SK-N-SH treated with all-trans-retinoic acid at 6 μM for 48 hours (cell line): ENCODE results near the gene TAMALIN.

Experiments used
- ATAC-seq: fragments of 200-7000 bp; cut with Tn5 transposase; 3 replicates; pipeline ENCODE4 v1.9.1; 2020; ENCODE audit warnings: mild to moderate bottlenecking, moderate library complexity
- ARNTL ChIP-seq: fragments of 450-650 bp; formaldehyde crosslinking; IDR thresholded peaks from 2 replicates; pipeline ENCODE4 v1.5.0; 2020; ENCODE audit warnings: low read depth, mild to moderate bottlenecking, moderate library complexity, borderline replicate concordance
- BACH2 ChIP-seq: fragments of 250-450 bp; sonication (Bioruptor Pico); IDR thresholded peaks from 2 replicates; pipeline ENCODE4 v1.9.0; 2021; ENCODE audit warnings: mild to moderate bottlenecking, borderline replicate concordance
- CSDC2 ChIP-seq: fragments of 250-450 bp; sonication (Bioruptor Pico); IDR thresholded peaks from 2 replicates; pipeline ENCODE4 v1.5.0; 2020; ENCODE audit warnings: mild to moderate bottlenecking, moderate library complexity
- GLIS3 ChIP-seq: fragments of 250-450 bp; sonication (Bioruptor Pico); IDR thresholded peaks from 2 replicates; pipeline ENCODE4 v1.5.0; 2020; ENCODE audit warnings: mild to moderate bottlenecking, moderate library complexity
- ISL1 ChIP-seq: fragments of 250-450 bp; sonication (Bioruptor Pico); IDR thresholded peaks from 2 replicates; pipeline ENCODE4 v2.1.2; 2022; ENCODE audit warnings: mild to moderate bottlenecking, moderate library complexity
- OSR1 ChIP-seq: fragments of 250-450 bp; sonication (Bioruptor Pico); IDR thresholded peaks from 2 replicates; pipeline ENCODE4 v1.8.0; 2022; ENCODE audit warnings: moderate library complexity, mild to moderate bottlenecking, inconsistent platforms
- PPARA ChIP-seq: fragments of 250-450 bp; sonication (Bioruptor Pico); IDR thresholded peaks from 2 replicates; pipeline ENCODE4 v1.5.0; 2020; ENCODE audit warnings: mild to moderate bottlenecking, borderline replicate concordance
- RARB ChIP-seq: fragments of 250-450 bp; sonication (Bioruptor Pico); IDR thresholded peaks from 2 replicates; pipeline ENCODE4 v1.8.0; 2021; ENCODE audit warnings: mild to moderate bottlenecking, moderate library complexity
- TCF4 ChIP-seq: fragments of 250-450 bp; sonication (Bioruptor Pico); IDR thresholded peaks from 2 replicates; pipeline ENCODE4 v1.8.0; 2021; ENCODE audit warnings: mild to moderate bottlenecking, moderate library complexity, borderline replicate concordance
- ZFP3 ChIP-seq: fragments of 250-450 bp; sonication (Bioruptor Pico); IDR thresholded peaks from 2 replicates; pipeline ENCODE4 v1.5.0; 2020; ENCODE audit warnings: mild to moderate bottlenecking, moderate library complexity
- ZFP30 ChIP-seq: fragments of 450-650 bp; formaldehyde crosslinking; IDR thresholded peaks from 2 replicates; pipeline ENCODE4 v1.5.0; 2022; ENCODE audit warnings: mild to moderate bottlenecking, moderate library complexity
- ZNF565 ChIP-seq: fragments of 450-650 bp; formaldehyde crosslinking; conservative IDR thresholded peaks from 2 replicates; pipeline ENCODE4 v1.5.0; 2020; ENCODE audit warnings: low read depth, mild to moderate bottlenecking, moderate library complexity
- ZNF70 ChIP-seq: fragments of 450-650 bp; formaldehyde crosslinking; IDR thresholded peaks from 2 replicates; pipeline ENCODE4 v1.5.0; 2020; ENCODE audit warnings: mild to moderate bottlenecking, moderate library complexity
- ZNF8 ChIP-seq: fragments of 450-650 bp; formaldehyde crosslinking; IDR thresholded peaks from 2 replicates; pipeline ENCODE4 v1.5.0; 2020; ENCODE audit warnings: mild to moderate bottlenecking, moderate library complexity
- TF ChIP-seq, protein P1 (sequence below): fragments of 250-450 bp; sonication (Bioruptor Pico); IDR thresholded peaks from 2 replicates; pipeline ENCODE4 v1.5.1; 2020; ENCODE audit warnings: low read depth, mild to moderate bottlenecking, moderate library complexity
- TF ChIP-seq, protein P2 (sequence below): fragments of 250-450 bp; sonication (Bioruptor Pico); IDR thresholded peaks from 2 replicates; pipeline ENCODE4 v1.8.0; 2021; ENCODE audit warnings: low read depth, mild to moderate bottlenecking, moderate library complexity, borderline replicate concordance
- TF ChIP-seq, protein P3 (sequence below): fragments of 250-450 bp; sonication (Bioruptor Pico); IDR thresholded peaks from 2 replicates; pipeline ENCODE4 v1.8.0; 2020; ENCODE audit warnings: mild to moderate bottlenecking, moderate library complexity, borderline replicate concordance
- TF ChIP-seq, protein P4 (sequence below): fragments of 250-450 bp; sonication (Bioruptor Pico); IDR thresholded peaks from 2 replicates; pipeline ENCODE4 v1.5.1; 2021; ENCODE audit warnings: mild to moderate bottlenecking, moderate library complexity
- TF ChIP-seq, protein P5 (sequence below): fragments of 250-450 bp; sonication (Bioruptor Pico); IDR thresholded peaks from 2 replicates; pipeline ENCODE4 v1.5.0; 2020; ENCODE audit warnings: mild to moderate bottlenecking, moderate library complexity

The TAMALIN gene

DNA sequence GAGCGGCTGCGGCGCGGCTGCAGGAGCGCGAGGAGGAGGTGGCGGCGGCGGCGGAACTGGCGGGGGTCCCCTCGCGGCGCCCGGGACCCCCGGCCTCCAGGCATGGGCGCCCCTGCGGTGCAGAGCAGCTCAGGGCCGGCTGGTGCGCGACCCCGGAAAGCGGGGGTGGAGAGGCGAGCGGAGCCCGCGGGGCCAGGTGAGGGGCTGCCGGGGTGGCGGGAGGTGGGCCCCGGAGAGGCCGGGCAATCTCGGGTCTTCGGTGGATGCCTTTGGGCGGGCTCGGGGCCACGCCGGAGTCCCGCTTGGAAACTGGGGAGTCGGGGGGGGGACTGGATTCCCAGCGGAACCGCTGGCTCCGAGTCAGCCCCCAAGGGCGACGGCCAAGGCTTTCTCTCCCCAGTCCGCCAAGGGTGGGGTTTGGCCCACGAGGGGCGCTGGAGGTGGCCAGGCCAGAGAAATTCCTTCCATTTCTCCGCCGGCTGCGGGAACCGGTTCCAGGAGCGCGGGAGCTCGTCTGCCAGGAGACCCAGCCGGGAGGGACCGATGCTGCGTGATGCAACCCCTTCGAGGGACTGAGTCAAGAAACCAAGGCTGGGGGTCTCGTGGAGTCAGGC lies 30.6 kb downstream of the TAMALIN start (continued):
- TF ChIP-seq, protein P1, sequence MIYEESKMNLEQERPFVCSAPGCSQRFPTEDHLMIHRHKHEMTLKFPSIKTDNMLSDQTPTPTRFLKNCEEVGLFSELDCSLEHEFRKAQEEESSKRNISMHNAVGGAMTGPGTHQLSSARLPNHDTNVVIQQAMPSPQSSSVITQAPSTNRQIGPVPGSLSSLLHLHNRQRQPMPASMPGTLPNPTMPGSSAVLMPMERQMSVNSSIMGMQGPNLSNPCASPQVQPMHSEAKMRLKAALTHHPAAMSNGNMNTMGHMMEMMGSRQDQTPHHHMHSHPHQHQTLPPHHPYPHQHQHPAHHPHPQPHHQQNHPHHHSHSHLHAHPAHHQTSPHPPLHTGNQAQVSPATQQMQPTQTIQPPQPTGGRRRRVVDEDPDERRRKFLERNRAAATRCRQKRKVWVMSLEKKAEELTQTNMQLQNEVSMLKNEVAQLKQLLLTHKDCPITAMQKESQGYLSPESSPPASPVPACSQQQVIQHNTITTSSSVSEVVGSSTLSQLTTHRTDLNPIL (CRISPR knock-in tag), result 0 out of 2 replicates have a peak, but pooled peaks have one; percentile 26
- TF ChIP-seq BACH2, result no peak

DNA sequence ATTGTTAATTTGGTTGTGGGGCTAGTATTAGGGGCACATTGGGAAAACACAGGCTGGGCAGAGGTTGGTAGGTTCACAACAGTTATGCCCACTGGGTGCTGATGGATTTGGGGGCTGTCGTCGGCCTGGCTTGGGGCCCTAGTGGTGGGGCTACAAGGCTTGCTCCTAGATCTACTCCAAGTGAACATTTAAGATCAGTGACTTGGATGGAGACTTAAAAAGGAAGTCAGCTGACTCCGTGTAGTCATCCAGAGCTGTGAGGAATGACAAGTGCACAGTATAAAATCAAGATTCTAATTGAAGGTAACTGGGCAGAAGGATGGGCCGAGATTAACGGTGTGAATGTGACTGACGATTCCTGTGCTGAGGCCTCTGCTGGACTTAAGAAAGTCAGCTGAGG lies 31.7 kb downstream of the TAMALIN start:
- no peak for ATAC-seq
- TF ChIP-seq, protein P2, sequence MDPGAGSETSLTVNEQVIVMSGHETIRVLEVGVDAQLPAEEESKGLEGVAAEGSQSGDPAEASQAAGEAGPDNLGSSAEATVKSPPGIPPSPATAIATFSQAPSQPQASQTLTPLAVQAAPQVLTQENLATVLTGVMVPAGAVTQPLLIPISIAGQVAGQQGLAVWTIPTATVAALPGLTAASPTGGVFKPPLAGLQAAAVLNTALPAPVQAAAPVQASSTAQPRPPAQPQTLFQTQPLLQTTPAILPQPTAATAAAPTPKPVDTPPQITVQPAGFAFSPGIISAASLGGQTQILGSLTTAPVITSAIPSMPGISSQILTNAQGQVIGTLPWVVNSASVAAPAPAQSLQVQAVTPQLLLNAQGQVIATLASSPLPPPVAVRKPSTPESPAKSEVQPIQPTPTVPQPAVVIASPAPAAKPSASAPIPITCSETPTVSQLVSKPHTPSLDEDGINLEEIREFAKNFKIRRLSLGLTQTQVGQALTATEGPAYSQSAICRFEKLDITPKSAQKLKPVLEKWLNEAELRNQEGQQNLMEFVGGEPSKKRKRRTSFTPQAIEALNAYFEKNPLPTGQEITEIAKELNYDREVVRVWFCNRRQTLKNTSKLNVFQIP (CRISPR knock-in tag), result no peak
- TF ChIP-seq TCF4, result no peak
- no peak for TF ChIP-seq ZFP30 (CRISPR knock-in tag)
- TF ChIP-seq, protein P3, sequence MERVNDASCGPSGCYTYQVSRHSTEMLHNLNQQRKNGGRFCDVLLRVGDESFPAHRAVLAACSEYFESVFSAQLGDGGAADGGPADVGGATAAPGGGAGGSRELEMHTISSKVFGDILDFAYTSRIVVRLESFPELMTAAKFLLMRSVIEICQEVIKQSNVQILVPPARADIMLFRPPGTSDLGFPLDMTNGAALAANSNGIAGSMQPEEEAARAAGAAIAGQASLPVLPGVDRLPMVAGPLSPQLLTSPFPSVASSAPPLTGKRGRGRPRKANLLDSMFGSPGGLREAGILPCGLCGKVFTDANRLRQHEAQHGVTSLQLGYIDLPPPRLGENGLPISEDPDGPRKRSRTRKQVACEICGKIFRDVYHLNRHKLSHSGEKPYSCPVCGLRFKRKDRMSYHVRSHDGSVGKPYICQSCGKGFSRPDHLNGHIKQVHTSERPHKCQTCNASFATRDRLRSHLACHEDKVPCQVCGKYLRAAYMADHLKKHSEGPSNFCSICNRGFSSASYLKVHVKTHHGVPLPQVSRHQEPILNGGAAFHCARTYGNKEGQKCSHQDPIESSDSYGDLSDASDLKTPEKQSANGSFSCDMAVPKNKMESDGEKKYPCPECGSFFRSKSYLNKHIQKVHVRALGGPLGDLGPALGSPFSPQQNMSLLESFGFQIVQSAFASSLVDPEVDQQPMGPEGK (CRISPR knock-in tag), result no peak
- TF ChIP-seq, protein P4, sequence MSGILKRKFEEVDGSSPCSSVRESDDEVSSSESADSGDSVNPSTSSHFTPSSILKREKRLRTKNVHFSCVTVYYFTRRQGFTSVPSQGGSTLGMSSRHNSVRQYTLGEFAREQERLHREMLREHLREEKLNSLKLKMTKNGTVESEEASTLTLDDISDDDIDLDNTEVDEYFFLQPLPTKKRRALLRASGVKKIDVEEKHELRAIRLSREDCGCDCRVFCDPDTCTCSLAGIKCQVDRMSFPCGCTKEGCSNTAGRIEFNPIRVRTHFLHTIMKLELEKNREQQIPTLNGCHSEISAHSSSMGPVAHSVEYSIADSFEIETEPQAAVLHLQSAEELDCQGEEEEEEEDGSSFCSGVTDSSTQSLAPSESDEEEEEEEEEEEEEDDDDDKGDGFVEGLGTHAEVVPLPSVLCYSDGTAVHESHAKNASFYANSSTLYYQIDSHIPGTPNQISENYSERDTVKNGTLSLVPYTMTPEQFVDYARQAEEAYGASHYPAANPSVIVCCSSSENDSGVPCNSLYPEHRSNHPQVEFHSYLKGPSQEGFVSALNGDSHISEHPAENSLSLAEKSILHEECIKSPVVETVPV (CRISPR knock-in tag), result no peak
- TF ChIP-seq ZNF70 (CRISPR knock-in tag), result no peak
- TF ChIP-seq BACH2, result no peak
- no peak for TF ChIP-seq RARB (CRISPR knock-in tag)
- TF ChIP-seq GLIS3, result no peak
- no peak for TF ChIP-seq ARNTL (CRISPR knock-in tag)
- TF ChIP-seq ZFP3 (CRISPR knock-in tag), result no peak
- no peak for TF ChIP-seq OSR1 (CRISPR knock-in tag)
- no peak for TF ChIP-seq PPARA (CRISPR knock-in tag)
- no peak for TF ChIP-seq ZNF565 (CRISPR knock-in tag)

DNA sequence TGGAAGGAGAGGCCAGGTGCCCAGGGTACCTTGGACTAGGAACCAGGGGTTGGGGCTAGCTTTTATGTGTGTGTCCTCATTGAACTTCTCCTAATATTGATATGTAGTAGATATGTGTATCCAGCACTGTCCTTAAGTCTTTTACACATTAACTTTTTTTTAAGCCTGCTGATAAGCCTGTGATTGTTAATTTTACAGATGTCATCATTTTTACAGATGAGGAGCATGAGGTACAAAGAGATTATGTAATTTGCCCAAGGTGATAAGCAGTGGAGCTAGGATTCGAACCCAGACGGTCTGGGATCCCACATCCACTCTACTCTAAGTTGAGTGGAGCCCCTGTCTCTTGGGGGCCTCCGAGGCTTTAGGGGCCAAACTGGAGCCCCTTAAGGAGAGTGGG lies 34.3 kb downstream of the TAMALIN start:
- TF ChIP-seq CSDC2 (CRISPR knock-in tag), result no peak
- TF ChIP-seq, protein P2 (CRISPR knock-in tag), result no peak
- TF ChIP-seq BACH2, result no peak
- no peak for TF ChIP-seq OSR1 (CRISPR knock-in tag)
- no peak for ATAC-seq

DNA sequence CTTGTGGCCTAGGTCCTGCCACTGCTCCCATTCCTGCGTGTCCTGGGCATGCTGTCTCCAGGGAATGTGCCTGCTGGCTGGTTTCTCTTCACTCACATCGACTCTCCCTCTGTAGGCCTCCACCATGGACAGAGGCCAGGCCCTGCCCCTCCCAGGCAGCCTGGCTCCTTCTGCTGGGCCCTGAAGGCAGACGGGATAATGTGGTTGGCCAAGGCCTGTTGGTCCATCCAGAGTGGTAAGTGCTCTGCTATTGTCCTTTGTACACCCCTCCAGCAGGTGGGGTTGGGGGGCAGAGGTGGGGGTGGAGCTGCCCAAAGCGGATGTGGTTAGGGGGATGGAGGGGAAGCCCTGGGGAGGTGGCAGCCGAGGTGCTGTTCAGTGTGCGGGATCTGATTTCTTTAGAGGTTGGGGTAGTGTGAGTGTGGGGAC lies 35.0 kb downstream of the TAMALIN start:
- peak; percentile 13 for ATAC-seq
- TF ChIP-seq, protein P5, sequence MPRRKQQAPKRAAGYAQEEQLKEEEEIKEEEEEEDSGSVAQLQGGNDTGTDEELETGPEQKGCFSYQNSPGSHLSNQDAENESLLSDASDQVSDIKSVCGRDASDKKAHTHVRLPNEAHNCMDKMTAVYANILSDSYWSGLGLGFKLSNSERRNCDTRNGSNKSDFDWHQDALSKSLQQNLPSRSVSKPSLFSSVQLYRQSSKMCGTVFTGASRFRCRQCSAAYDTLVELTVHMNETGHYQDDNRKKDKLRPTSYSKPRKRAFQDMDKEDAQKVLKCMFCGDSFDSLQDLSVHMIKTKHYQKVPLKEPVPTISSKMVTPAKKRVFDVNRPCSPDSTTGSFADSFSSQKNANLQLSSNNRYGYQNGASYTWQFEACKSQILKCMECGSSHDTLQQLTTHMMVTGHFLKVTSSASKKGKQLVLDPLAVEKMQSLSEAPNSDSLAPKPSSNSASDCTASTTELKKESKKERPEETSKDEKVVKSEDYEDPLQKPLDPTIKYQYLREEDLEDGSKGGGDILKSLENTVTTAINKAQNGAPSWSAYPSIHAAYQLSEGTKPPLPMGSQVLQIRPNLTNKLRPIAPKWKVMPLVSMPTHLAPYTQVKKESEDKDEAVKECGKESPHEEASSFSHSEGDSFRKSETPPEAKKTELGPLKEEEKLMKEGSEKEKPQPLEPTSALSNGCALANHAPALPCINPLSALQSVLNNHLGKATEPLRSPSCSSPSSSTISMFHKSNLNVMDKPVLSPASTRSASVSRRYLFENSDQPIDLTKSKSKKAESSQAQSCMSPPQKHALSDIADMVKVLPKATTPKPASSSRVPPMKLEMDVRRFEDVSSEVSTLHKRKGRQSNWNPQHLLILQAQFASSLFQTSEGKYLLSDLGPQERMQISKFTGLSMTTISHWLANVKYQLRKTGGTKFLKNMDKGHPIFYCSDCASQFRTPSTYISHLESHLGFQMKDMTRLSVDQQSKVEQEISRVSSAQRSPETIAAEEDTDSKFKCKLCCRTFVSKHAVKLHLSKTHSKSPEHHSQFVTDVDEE, result no peak
- no peak for TF ChIP-seq ISL1 (CRISPR knock-in tag)
- TF ChIP-seq ZFP3 (CRISPR knock-in tag), result no peak
- TF ChIP-seq, protein P1 (CRISPR knock-in tag), result no peak
- TF ChIP-seq, protein P4 (CRISPR knock-in tag), result no peak
- TF ChIP-seq, protein P2 (CRISPR knock-in tag), result no peak
- TF ChIP-seq ARNTL (CRISPR knock-in tag), result no peak
- no peak for TF ChIP-seq TCF4
- no peak for TF ChIP-seq ZNF70 (CRISPR knock-in tag)
- TF ChIP-seq ZNF565 (CRISPR knock-in tag), result no peak
- TF ChIP-seq ZNF8 (CRISPR knock-in tag), result no peak
